ENCODE results near the gene SOX12.

SOX12 gene

DNA sequence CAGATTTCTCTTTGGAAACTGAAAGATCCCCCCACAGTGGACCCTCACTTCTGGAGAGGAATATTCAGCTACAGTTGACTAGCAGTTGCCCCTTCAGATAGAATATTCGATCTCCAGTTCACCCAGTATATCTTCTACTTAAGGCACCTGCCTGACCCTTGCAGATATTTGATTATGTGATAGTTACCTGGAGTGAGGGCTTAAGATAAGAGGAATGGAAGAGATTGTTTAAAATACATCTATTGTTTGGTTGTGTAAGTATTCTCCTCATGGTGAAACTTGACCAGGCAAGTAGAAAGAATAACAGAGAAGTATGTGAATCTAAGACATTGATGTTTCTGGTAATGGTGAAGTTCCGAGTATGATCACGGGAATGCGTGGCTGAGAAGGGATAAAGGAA lies 29.5 kb upstream of the SOX12 start:
- Histone ChIP-seq H3K27me3 (replicated peaks; ENCODE audit: insufficient read depth, low read length) (no peaks in the 10 kb centered on the region), H2AFZ (ENCODE audit: low read length) (no peak overlapping the region), H3K4me1 (ENCODE audit: low read length) (peaks cover 29% of the 10 kb centered on the region), H3F3A (ENCODE audit: insufficient read depth, low read length) (peaks cover 13% of the 10 kb centered on the region; the same call in 1 of the 2 replicates), H4K20me1 (ENCODE audit: insufficient read depth, low read length) (peaks cover 4% of the 10 kb centered on the region), H3K4me2 (ENCODE audit: low read depth, low read length) (no peak overlapping the region), H3K9me3 (replicated peaks; ENCODE audit: insufficient read depth, low read length) (no peaks in the 10 kb centered on the region), H3K9me2 (replicated peaks; ENCODE audit: insufficient read depth, low read length) (no peaks in the 10 kb centered on the region), H3K27ac (ENCODE audit: low read length) (no peak overlapping the region), H3K4me3 (ENCODE audit: low read length) (no peak overlapping the region), H3K79me2 (ENCODE audit: low read length) (peaks cover 37% of the 10 kb centered on the region), H3K9ac (ENCODE audit: low read length) (no peak overlapping the region), H3K36me3 (replicated peaks; ENCODE audit: insufficient read depth, low read length) (no peaks in the 10 kb centered on the region)
- TF ChIP-seq EZH2phosphoT487 (IDR thresholded peaks at IDR 0.05; ENCODE audit: low read length) (no peak), EZH2 (optimal IDR thresholded peaks at IDR 0.05; ENCODE audit: low read depth, low read length) (no peak)
- TF ChIP-seq, protein P1, sequence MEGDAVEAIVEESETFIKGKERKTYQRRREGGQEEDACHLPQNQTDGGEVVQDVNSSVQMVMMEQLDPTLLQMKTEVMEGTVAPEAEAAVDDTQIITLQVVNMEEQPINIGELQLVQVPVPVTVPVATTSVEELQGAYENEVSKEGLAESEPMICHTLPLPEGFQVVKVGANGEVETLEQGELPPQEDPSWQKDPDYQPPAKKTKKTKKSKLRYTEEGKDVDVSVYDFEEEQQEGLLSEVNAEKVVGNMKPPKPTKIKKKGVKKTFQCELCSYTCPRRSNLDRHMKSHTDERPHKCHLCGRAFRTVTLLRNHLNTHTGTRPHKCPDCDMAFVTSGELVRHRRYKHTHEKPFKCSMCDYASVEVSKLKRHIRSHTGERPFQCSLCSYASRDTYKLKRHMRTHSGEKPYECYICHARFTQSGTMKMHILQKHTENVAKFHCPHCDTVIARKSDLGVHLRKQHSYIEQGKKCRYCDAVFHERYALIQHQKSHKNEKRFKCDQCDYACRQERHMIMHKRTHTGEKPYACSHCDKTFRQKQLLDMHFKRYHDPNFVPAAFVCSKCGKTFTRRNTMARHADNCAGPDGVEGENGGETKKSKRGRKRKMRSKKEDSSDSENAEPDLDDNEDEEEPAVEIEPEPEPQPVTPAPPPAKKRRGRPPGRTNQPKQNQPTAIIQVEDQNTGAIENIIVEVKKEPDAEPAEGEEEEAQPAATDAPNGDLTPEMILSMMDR (IDR thresholded peaks at IDR 0.05; ENCODE audit: low read length): no peak
- DNase-seq: no peak

DNA sequence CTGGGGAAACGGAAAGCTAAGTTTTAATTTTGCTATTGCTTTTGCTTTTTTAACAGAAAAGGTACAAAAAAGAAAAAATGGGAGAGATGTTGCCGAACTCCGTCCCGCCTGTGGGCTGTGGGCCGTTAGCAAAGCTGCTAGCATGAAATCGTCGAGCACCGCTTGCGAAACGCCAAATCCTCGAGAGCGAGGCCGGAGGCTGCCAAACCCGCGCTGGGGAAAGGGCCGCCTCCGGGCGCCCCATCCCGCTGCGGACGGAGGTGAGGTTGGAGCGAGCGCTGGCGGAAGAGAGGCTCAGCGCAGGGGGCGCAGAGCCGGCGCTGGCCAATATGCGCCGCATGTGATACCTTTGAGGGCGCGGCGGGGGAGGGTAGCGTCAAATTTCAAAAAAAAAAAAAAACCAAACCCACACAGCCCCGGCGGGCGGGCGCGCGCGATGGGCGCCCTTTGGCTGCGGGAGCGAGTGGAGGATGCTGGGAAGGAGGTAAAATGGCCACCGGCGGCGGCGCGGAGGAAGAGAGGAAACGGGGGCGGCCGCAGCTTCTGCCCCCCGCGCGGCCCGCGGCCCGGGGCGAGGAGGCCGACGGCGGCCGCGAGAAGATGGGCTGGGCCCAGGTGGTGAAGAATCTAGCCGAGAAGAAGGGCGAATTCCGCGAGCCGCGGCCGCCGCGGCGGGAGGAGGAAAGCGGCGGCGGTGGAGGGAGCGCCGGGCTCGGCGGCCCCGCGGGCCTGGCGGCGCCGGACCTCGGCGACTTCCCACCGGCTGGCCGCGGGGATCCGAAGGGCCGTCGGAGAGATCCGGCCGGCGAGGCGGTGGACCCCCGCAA lies 28.0 kb upstream of the SOX12 start, which contains the start of gene ZCCHC3:
Gene ZCCHC3 (plus strand): TSS at position 473 of the 827 bp plus-strand sequence. CDS start 17 bp downstream, at position 490.
- H3K27ac ChIP-seq (ENCODE audit: low read length): peak within 1 kb of the TSS; percentile 76; the same call in 1 of the 2 replicates
- H3K4me2 ChIP-seq (ENCODE audit: low read depth, low read length): peak within 1 kb of the TSS; percentile 89
- H3F3A ChIP-seq (ENCODE audit: insufficient read depth, low read length): peaks cover 13% of the 10 kb centered on the region
- DNase-seq: peak; percentile 92
- peak within 1 kb of the TSS; percentile 91 for H3K9ac ChIP-seq (ENCODE audit: low read length)
- H3K9me2 ChIP-seq (replicated peaks; ENCODE audit: insufficient read depth, low read length): no peaks in the 10 kb centered on the region
- H3K4me3 ChIP-seq (ENCODE audit: low read length): peak within 1 kb of the TSS; percentile 89
- no peaks in the 10 kb centered on the region for H3K36me3 ChIP-seq (replicated peaks; ENCODE audit: insufficient read depth, low read length)
- peaks cover 4% of the 10 kb centered on the region for H4K20me1 ChIP-seq (ENCODE audit: insufficient read depth, low read length)
- H3K4me1 ChIP-seq (ENCODE audit: low read length): peaks cover 29% of the 10 kb centered on the region
- peak within 1 kb of the TSS; percentile 55 for H2AFZ ChIP-seq (ENCODE audit: low read length)
- no peaks in the 10 kb centered on the region for H3K9me3 ChIP-seq (replicated peaks; ENCODE audit: insufficient read depth, low read length)
- H3K79me2 ChIP-seq (ENCODE audit: low read length): peaks cover 40% of the 10 kb centered on the region
- TF ChIP-seq, protein P1 (IDR thresholded peaks at IDR 0.05; ENCODE audit: low read length): no peak; the same call in 1 of the 2 replicates
- TF ChIP-seq EZH2 (optimal IDR thresholded peaks at IDR 0.05; ENCODE audit: low read depth, low read length): no peak
- TF ChIP-seq EZH2phosphoT487 (IDR thresholded peaks at IDR 0.05; ENCODE audit: low read length): no peak
- no peaks in the 10 kb centered on the region for H3K27me3 ChIP-seq (replicated peaks; ENCODE audit: insufficient read depth, low read length)

DNA sequence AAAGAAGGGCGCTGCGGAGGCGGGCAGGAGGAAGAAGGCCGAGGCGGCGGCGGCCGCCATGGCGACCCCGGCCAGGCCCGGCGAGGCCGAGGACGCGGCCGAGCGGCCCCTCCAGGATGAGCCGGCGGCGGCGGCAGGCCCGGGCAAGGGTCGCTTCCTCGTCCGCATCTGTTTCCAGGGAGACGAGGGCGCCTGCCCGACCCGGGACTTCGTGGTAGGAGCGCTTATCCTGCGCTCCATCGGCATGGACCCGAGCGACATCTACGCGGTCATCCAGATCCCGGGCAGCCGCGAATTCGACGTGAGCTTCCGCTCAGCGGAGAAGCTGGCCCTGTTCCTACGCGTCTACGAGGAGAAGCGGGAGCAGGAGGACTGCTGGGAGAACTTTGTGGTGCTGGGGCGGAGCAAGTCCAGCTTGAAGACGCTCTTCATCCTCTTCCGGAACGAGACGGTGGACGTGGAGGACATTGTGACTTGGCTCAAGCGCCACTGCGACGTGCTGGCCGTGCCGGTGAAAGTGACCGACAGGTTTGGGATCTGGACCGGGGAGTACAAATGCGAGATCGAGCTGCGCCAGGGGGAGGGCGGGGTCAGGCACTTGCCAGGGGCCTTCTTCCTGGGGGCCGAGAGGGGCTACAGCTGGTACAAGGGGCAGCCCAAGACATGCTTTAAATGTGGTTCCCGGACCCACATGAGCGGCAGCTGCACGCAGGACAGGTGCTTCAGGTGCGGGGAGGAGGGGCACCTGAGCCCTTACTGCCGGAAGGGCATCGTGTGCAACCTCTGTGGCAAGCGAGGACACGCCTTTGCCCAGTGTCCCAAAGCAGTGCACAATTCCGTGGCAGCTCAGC lies 27.2 kb upstream of the SOX12 start:
- TF ChIP-seq EZH2 (optimal IDR thresholded peaks at IDR 0.05; ENCODE audit: low read depth, low read length) (no peak), EZH2phosphoT487 (IDR thresholded peaks at IDR 0.05; ENCODE audit: low read length) (no peak)
- TF ChIP-seq, protein P1 (IDR thresholded peaks at IDR 0.05; ENCODE audit: low read length): no peak
- Histone ChIP-seq H2AFZ (ENCODE audit: low read length) (peak overlapping the region; percentile 54), H3K4me2 (ENCODE audit: low read depth, low read length) (peak overlapping the region; percentile 89), H3K9me2 (replicated peaks; ENCODE audit: insufficient read depth, low read length) (no peaks in the 10 kb centered on the region), H3K36me3 (replicated peaks; ENCODE audit: insufficient read depth, low read length) (no peaks in the 10 kb centered on the region), H3K4me1 (ENCODE audit: low read length) (peaks cover 36% of the 10 kb centered on the region), H3K27ac (ENCODE audit: low read length) (peak overlapping the region; percentile 76; the same call in 1 of the 2 replicates), H3K9ac (ENCODE audit: low read length) (peak overlapping the region; percentile 91), H3K27me3 (replicated peaks; ENCODE audit: insufficient read depth, low read length) (no peaks in the 10 kb centered on the region), H3K9me3 (replicated peaks; ENCODE audit: insufficient read depth, low read length) (no peaks in the 10 kb centered on the region), H4K20me1 (ENCODE audit: insufficient read depth, low read length) (peaks cover 4% of the 10 kb centered on the region), H3K79me2 (ENCODE audit: low read length) (peaks cover 40% of the 10 kb centered on the region), H3F3A (ENCODE audit: insufficient read depth, low read length) (peaks cover 13% of the 10 kb centered on the region), H3K4me3 (ENCODE audit: low read length) (peak overlapping the region; percentile 89)
- peak; percentile 78 for DNase-seq

All from MM.1S (cell line).